OCI-LY3 (cell line): Measurements from ENCODE around the gene TMEM144.
"Not testable (repeated sequence)": the region's sequence is repeated elsewhere in the genome, so short reads cannot be mapped to it uniquely, and the experiment has no call there.

ENCODE experiments used
- EZH2phosphoT487 ChIP-seq: fragments of 200-600 bp; shearing (Covaris generic); IDR thresholded peaks from 2 replicates; pipeline ENCODE4 v1.6.1; 2018; ENCODE audit warnings: antibody characterized with exemption, mixed run types, low read depth
- TF ChIP-seq, protein P1 (sequence below): fragments of 200-600, 300-600 bp; sonication (generic); IDR thresholded peaks from 2 replicates; pipeline ENCODE4 v1.5.1; 2014; ENCODE audit warnings: antibody characterized with exemption, low read length, low read depth

DNA sequence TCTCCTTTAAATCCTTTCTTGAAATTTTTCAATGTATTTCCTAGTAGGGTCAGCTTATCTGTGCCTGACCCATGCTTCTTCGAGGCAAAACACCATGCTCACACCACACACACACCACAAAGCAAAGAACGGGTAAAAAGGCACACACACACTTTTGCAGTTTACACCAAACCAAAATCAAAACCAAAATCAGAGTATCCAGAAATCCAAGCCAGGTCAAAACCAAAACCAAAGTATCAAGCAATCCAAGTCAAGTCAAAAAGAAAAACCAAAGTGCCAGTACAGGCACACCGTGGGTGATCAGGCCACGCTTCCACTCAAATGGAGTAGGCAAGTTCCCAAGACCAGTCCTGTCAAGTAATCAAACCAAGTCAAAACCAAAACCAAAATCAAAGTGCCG lies 17.6 kb downstream of the TMEM144 start:
- TF ChIP-seq, protein P1, sequence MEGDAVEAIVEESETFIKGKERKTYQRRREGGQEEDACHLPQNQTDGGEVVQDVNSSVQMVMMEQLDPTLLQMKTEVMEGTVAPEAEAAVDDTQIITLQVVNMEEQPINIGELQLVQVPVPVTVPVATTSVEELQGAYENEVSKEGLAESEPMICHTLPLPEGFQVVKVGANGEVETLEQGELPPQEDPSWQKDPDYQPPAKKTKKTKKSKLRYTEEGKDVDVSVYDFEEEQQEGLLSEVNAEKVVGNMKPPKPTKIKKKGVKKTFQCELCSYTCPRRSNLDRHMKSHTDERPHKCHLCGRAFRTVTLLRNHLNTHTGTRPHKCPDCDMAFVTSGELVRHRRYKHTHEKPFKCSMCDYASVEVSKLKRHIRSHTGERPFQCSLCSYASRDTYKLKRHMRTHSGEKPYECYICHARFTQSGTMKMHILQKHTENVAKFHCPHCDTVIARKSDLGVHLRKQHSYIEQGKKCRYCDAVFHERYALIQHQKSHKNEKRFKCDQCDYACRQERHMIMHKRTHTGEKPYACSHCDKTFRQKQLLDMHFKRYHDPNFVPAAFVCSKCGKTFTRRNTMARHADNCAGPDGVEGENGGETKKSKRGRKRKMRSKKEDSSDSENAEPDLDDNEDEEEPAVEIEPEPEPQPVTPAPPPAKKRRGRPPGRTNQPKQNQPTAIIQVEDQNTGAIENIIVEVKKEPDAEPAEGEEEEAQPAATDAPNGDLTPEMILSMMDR, result not testable (repeated sequence)
- not testable (repeated sequence) for TF ChIP-seq EZH2phosphoT487
